ENCODE data around the gene PQBP1.

The PQBP1 gene

GRCh38 chrX:48920718-48921104 lies 23.0 kb downstream of the PQBP1 start:
- in situ Hi-C loops (cut with HindIII; ENCODE audit: low sequenced_read_pairs) = no loop called here

- in situ Hi-C loops (cut with HindIII; ENCODE audit: low sequenced_read_pairs) = no loop called here
Observed at GRCh38 chrX:48923771-48924170, 26.0 kb downstream of the PQBP1 start.

- in situ Hi-C loops (cut with HindIII; ENCODE audit: low sequenced_read_pairs) = no loop called here
Observed at GRCh38 chrX:48924270-48924669, 26.5 kb downstream of the PQBP1 start.

- in situ Hi-C loops (cut with HindIII; ENCODE audit: low sequenced_read_pairs) = no loop called here
Observed at GRCh38 chrX:48927123-48927522, 29.4 kb downstream of the PQBP1 start.

GRCh38 chrX:48927736-48928382 lies 30.1 kb downstream of the PQBP1 start:
- in situ Hi-C loops (cut with HindIII; ENCODE audit: low sequenced_read_pairs) = no loop called here

- in situ Hi-C loops (cut with HindIII; ENCODE audit: low sequenced_read_pairs) = no loop called here
Observed at GRCh38 chrX:48933757-48934156, 36.0 kb downstream of the PQBP1 start.

- in situ Hi-C loops (cut with HindIII; ENCODE audit: low sequenced_read_pairs) = no loop called here
Observed at GRCh38 chrX:48934581-48935300, 37.0 kb downstream of the PQBP1 start.

- in situ Hi-C loops (cut with HindIII; ENCODE audit: low sequenced_read_pairs) = no loop called here
Observed at GRCh38 chrX:48935301-48935670, 37.6 kb downstream of the PQBP1 start.

GRCh38 chrX:48936429-48937053 lies 38.8 kb downstream of the PQBP1 start:
- in situ Hi-C loops (cut with HindIII; ENCODE audit: low sequenced_read_pairs) = no loop called here

GRCh38 chrX:48937054-48937907 lies 39.6 kb downstream of the PQBP1 start:
- in situ Hi-C loops (cut with HindIII; ENCODE audit: low sequenced_read_pairs) = no loop called here

GRCh38 chrX:48938721-48939425 lies 41.1 kb downstream of the PQBP1 start:
- in situ Hi-C loops (cut with HindIII; ENCODE audit: low sequenced_read_pairs) = no loop called here

GRCh38 chrX:48939524-48940228 lies 41.9 kb downstream of the PQBP1 start:
- in situ Hi-C loops (cut with HindIII; ENCODE audit: low sequenced_read_pairs) = no loop called here

- in situ Hi-C loops (cut with HindIII; ENCODE audit: low sequenced_read_pairs) = no loop called here
Observed at GRCh38 chrX:48940404-48940955, 42.8 kb downstream of the PQBP1 start.

GRCh38 chrX:48942895-48943294 lies 45.2 kb downstream of the PQBP1 start:
- in situ Hi-C loops (cut with HindIII; ENCODE audit: low sequenced_read_pairs) = no loop called here

GRCh38 chrX:48945517-48946348 lies 48.0 kb downstream of the PQBP1 start:
- in situ Hi-C loops (cut with HindIII; ENCODE audit: low sequenced_read_pairs) = no loop called here

GRCh38 chrX:48948589-48948988 lies 50.9 kb downstream of the PQBP1 start:
- in situ Hi-C loops (cut with HindIII; ENCODE audit: low sequenced_read_pairs) = no loop called here
